H9 (cell line): ENCODE data around the gene NAA35. TPM values are rescaled to one million over a fixed set of nuclear protein-coding genes. Genes with fewer than 3 reads are reported as not detected.
A peak's percentile ranks its signal among the peaks of the same experiment; 100 is the strongest.

Experiments used
- DNase-seq: peaks from one replicate; pipeline ENCODE4 v3.0.0-alpha.2; 2017
- H2AFZ ChIP-seq: one replicate; pipeline ENCODE4 v1.6.1; 2013; ENCODE audit warnings: mild to moderate bottlenecking, low read length, control low read depth, moderate library complexity
- H2AK5ac ChIP-seq: 2 replicates; pipeline ENCODE4 v1.6.1; 2013; ENCODE audit warnings: low read length, control low read depth, mixed read lengths; ENCODE audit not compliant: insufficient read length
- H2BK120ac ChIP-seq: one replicate; pipeline ENCODE4 v1.6.1; 2013; ENCODE audit warnings: low read depth, mild to moderate bottlenecking, low read length, control low read depth, inconsistent platforms; ENCODE audit not compliant: poor library complexity, severe bottlenecking
- H2BK12ac ChIP-seq: 2 replicates; pipeline ENCODE4 v1.6.1; 2013; ENCODE audit warnings: low read length, control low read depth, mixed read lengths, low read depth; ENCODE audit not compliant: insufficient read length
- H2BK15ac ChIP-seq: 2 replicates; pipeline ENCODE4 v1.6.1; 2013; ENCODE audit warnings: low read depth, low read length, control low read depth
- H2BK20ac ChIP-seq: one replicate; pipeline ENCODE4 v1.6.1; 2013; ENCODE audit warnings: low read depth, mild to moderate bottlenecking, low read length, control low read depth, inconsistent platforms; ENCODE audit not compliant: poor library complexity, severe bottlenecking
- H2BK5ac ChIP-seq: 2 replicates; pipeline ENCODE4 v1.6.1; 2013; ENCODE audit warnings: low read length, control low read depth, mixed read lengths; ENCODE audit not compliant: insufficient read length
- H3K14ac ChIP-seq: 2 replicates; pipeline ENCODE4 v1.6.1; 2013; ENCODE audit warnings: low read length, control low read depth; ENCODE audit not compliant: insufficient read depth
- H3K18ac ChIP-seq: 2 replicates; pipeline ENCODE4 v1.6.1; 2013; ENCODE audit warnings: low read depth, mild to moderate bottlenecking, mixed read lengths, low read length, control low read depth; ENCODE audit not compliant: insufficient read length
- H3K23ac ChIP-seq: 2 replicates; pipeline ENCODE4 v1.6.1; 2013; ENCODE audit warnings: low read length, control low read depth, mixed read lengths, low read depth; ENCODE audit not compliant: insufficient read length
- H3K23me2 ChIP-seq: 2 replicates; pipeline ENCODE4 v1.6.1; 2013; ENCODE audit warnings: low read depth, mild to moderate bottlenecking, mixed read lengths, low read length, control low read depth; ENCODE audit not compliant: insufficient read length, poor library complexity, severe bottlenecking
- H3K27ac ChIP-seq: 2 replicates; pipeline ENCODE4 v1.5.1; 2013; ENCODE audit warnings: low read length, control low read depth, mixed read lengths, low read depth; ENCODE audit not compliant: insufficient read length
- H3K27me3 ChIP-seq: 2 replicates; pipeline ENCODE4 v1.6.1; 2013; ENCODE audit warnings: low read length, control low read depth, inconsistent platforms; ENCODE audit not compliant: insufficient read depth
- H3K4ac ChIP-seq: 2 replicates; pipeline ENCODE4 v1.6.1; 2013; ENCODE audit warnings: low read depth, mild to moderate bottlenecking, control low read depth, inconsistent platforms, low read length, moderate library complexity
- H3K4me1 ChIP-seq: 2 replicates; pipeline ENCODE4 v1.6.1; 2013; ENCODE audit warnings: low read length, control low read depth, inconsistent platforms; ENCODE audit not compliant: insufficient read depth
- H3K4me2 ChIP-seq: 2 replicates; pipeline ENCODE4 v1.6.1; 2013; ENCODE audit warnings: low read length, control low read depth, mixed read lengths; ENCODE audit not compliant: insufficient read length, insufficient read depth
- H3K56ac ChIP-seq: 2 replicates; pipeline ENCODE4 v1.6.1; 2013; ENCODE audit warnings: low read depth, mild to moderate bottlenecking, mixed read lengths, low read length, control low read depth; ENCODE audit not compliant: insufficient read length
- H3K79me1 ChIP-seq: 2 replicates; pipeline ENCODE4 v1.6.1; 2013; ENCODE audit warnings: low read depth, mild to moderate bottlenecking, moderate library complexity, low read length, control low read depth, inconsistent platforms; ENCODE audit not compliant: insufficient read depth, poor library complexity, severe bottlenecking
- H3K79me2 ChIP-seq: 2 replicates; pipeline ENCODE4 v1.6.1; 2013; ENCODE audit warnings: low read length, control low read depth, inconsistent platforms; ENCODE audit not compliant: insufficient read depth
- H3K9ac ChIP-seq: 2 replicates; pipeline ENCODE4 v1.6.1; 2013; ENCODE audit warnings: low read length, control low read depth, mixed read lengths; ENCODE audit not compliant: insufficient read length; ENCODE audit errors: extremely low read depth
- H3K9me3 ChIP-seq: one replicate; pipeline ENCODE4 v1.6.1; 2013; ENCODE audit warnings: low read depth, low read length, inconsistent platforms; ENCODE audit not compliant: control insufficient read depth
- H3T11ph ChIP-seq: one replicate; pipeline ENCODE4 v1.6.1; 2013; ENCODE audit warnings: mild to moderate bottlenecking, low read length, control low read depth, inconsistent platforms
- H4K20me1 ChIP-seq: one replicate; pipeline ENCODE4 v1.6.1; 2013; ENCODE audit not compliant: control insufficient read depth, insufficient read length, insufficient read depth
- H4K5ac ChIP-seq: 2 replicates; pipeline ENCODE4 v1.6.1; 2013; ENCODE audit warnings: low read depth, mild to moderate bottlenecking, mixed read lengths, low read length, control low read depth; ENCODE audit not compliant: insufficient read length
- H4K8ac ChIP-seq: replicated peaks from 2 replicates; pipeline ENCODE4 v1.6.1; 2013; ENCODE audit warnings: low read length, control low read depth, mixed read lengths, low read depth; ENCODE audit not compliant: insufficient read length
- H4K91ac ChIP-seq: 2 replicates; pipeline ENCODE4 v1.6.1; 2013; ENCODE audit warnings: low read depth, mild to moderate bottlenecking, moderate library complexity, mixed read lengths, low read length, control low read depth; ENCODE audit not compliant: insufficient read length
- H3K27ac Mint-ChIP-seq, 3 experiments: 2 replicates in 2 of 3; 3 replicates in 1 of 3; pipeline ENCODE4 v1.8.0; 2020 to 2021; ENCODE audit warnings: mixed read lengths in 3 of 3, mild to moderate bottlenecking in 1 of 3, moderate library complexity in 1 of 3
- H3K27me3 Mint-ChIP-seq: 2 replicates; pipeline ENCODE4 v1.8.0; 2021; ENCODE audit warnings: low read depth, mild to moderate bottlenecking, moderate library complexity, mixed read lengths
- H3K36me3 Mint-ChIP-seq, 3 experiments: 2 replicates in 2 of 3; 3 replicates in 1 of 3; pipeline ENCODE4 v1.8.0; 2020 to 2021; ENCODE audit warnings: low read depth in 3 of 3, mixed read lengths in 3 of 3; ENCODE audit not compliant: insufficient read depth in 1 of 3
- H3K4me1 Mint-ChIP-seq, 2 experiments: 2 replicates each; pipeline ENCODE4 v1.8.0; 2020; ENCODE audit warnings: mixed read lengths in 2 of 2
- H3K4me3 Mint-ChIP-seq, 2 experiments: 2 replicates in 1 of 2; 3 replicates in 1 of 2; pipeline ENCODE4 v1.8.0; 2020 to 2021; ENCODE audit warnings: mild to moderate bottlenecking in 2 of 2, mixed read lengths in 2 of 2, moderate library complexity in 1 of 2
- H3K9me3 Mint-ChIP-seq, 2 experiments: 2 replicates in 1 of 2; 3 replicates in 1 of 2; pipeline ENCODE4 v1.8.0; 2020; ENCODE audit warnings: mild to moderate bottlenecking in 2 of 2, mixed read lengths in 2 of 2, moderate library complexity in 1 of 2
- WGBS: extraction: QIAGEN DNeasy Blood & Tissue Kit; methylation state at CpG from one replicate; pipeline ENCODE4 v1.1.7; 2013; ENCODE audit warnings: missing lambda C conversion rate, low lambda C conversion rate, mixed read lengths; ENCODE audit not compliant: insufficient read length; ENCODE audit errors: extremely low coverage; 5-methylcytosine and 5-hydroxymethylcytosine counted together
- total RNA-seq: library from RNA; stranded (reverse); gene quantifications from 2 replicates; pipeline ENCODE4 v1.2.1, GENCODE V29; 2021
- TF ChIP-seq, protein P1 (sequence below): fragments of 200-600 bp; sonication (generic); conservative IDR thresholded peaks from 3 replicates; pipeline ENCODE4 v1.8.0; 2021; ENCODE audit warnings: antibody characterized with exemption, mild to moderate bottlenecking

NAA35 gene
- total RNA-seq, 1 experiment from 2014 or later, result 38.6 TPM

GRCh38 chr9:86046071-86046636 lies 105.2 kb downstream of the NAA35 start:
- no peak overlapping the region; the same call in 1 of the 2 replicates for H3K14ac ChIP-seq
- Mint-ChIP-seq H3K27ac (peak overlapping the region in 2 of 3 experiments; percentile 53 to 85; a peak in 1 of 7 replicates), H3K4me3 (no peak overlapping the region), H3K27me3 (no peaks in the 10 kb centered on the region), H3K9me3 (no peaks in the 10 kb centered on the region; a peak in 1 of 5 replicates), H3K36me3 (peaks cover 0 to 6% (median 1%) of the 10 kb centered on the region in 3 experiments; a peak in 4 of 7 replicates), H3K4me1 (no peaks in the 10 kb centered on the region)
- H4K5ac ChIP-seq, result no peak overlapping the region
- no peaks in the 10 kb centered on the region for H3K4me1 ChIP-seq
- no peak overlapping the region for H4K91ac ChIP-seq
- H2AFZ ChIP-seq, result no peak overlapping the region
- H3K4me2 ChIP-seq, result no peak overlapping the region
- H3K23ac ChIP-seq, result no peak overlapping the region
- no peaks in the 10 kb centered on the region for H3K27me3 ChIP-seq
- no peaks in the 10 kb centered on the region for H3K79me1 ChIP-seq
- TF ChIP-seq, protein P1, sequence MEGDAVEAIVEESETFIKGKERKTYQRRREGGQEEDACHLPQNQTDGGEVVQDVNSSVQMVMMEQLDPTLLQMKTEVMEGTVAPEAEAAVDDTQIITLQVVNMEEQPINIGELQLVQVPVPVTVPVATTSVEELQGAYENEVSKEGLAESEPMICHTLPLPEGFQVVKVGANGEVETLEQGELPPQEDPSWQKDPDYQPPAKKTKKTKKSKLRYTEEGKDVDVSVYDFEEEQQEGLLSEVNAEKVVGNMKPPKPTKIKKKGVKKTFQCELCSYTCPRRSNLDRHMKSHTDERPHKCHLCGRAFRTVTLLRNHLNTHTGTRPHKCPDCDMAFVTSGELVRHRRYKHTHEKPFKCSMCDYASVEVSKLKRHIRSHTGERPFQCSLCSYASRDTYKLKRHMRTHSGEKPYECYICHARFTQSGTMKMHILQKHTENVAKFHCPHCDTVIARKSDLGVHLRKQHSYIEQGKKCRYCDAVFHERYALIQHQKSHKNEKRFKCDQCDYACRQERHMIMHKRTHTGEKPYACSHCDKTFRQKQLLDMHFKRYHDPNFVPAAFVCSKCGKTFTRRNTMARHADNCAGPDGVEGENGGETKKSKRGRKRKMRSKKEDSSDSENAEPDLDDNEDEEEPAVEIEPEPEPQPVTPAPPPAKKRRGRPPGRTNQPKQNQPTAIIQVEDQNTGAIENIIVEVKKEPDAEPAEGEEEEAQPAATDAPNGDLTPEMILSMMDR, result no peak
- H3K56ac ChIP-seq, result no peak overlapping the region
- H3K23me2 ChIP-seq, result no peaks in the 10 kb centered on the region
- no peak overlapping the region for H2BK15ac ChIP-seq
- no peak overlapping the region for H3K27ac ChIP-seq
- no peaks in the 10 kb centered on the region for H3K9me3 ChIP-seq
- no peaks in the 10 kb centered on the region for H3K79me2 ChIP-seq
- no CpG with 5 or more reads among the region's 14 CpGs for WGBS
- H2AK5ac ChIP-seq, result no peak overlapping the region
- H3T11ph ChIP-seq, result no peak overlapping the region
- DNase-seq, result no peak
- H3K4ac ChIP-seq, result no peak overlapping the region
- H2BK5ac ChIP-seq, result no peak overlapping the region
- H2BK12ac ChIP-seq, result no peak overlapping the region
- H4K20me1 ChIP-seq, result no peaks in the 10 kb centered on the region
- H3K9ac ChIP-seq, result no peak overlapping the region
- H2BK120ac ChIP-seq, result no peak overlapping the region
- no peak overlapping the region for H2BK20ac ChIP-seq
- H4K8ac ChIP-seq, result no peak overlapping the region
- peak overlapping the region; percentile 47 for H3K18ac ChIP-seq
